ENCODE measurements around the gene MICAL2. TPM values are rescaled to one million over a fixed set of nuclear protein-coding genes. Genes with fewer than 3 reads are reported as not detected.

Gene MICAL2
- total RNA-seq, 2 donors from 2014 or later = 13.1 to 285 TPM

DNA sequence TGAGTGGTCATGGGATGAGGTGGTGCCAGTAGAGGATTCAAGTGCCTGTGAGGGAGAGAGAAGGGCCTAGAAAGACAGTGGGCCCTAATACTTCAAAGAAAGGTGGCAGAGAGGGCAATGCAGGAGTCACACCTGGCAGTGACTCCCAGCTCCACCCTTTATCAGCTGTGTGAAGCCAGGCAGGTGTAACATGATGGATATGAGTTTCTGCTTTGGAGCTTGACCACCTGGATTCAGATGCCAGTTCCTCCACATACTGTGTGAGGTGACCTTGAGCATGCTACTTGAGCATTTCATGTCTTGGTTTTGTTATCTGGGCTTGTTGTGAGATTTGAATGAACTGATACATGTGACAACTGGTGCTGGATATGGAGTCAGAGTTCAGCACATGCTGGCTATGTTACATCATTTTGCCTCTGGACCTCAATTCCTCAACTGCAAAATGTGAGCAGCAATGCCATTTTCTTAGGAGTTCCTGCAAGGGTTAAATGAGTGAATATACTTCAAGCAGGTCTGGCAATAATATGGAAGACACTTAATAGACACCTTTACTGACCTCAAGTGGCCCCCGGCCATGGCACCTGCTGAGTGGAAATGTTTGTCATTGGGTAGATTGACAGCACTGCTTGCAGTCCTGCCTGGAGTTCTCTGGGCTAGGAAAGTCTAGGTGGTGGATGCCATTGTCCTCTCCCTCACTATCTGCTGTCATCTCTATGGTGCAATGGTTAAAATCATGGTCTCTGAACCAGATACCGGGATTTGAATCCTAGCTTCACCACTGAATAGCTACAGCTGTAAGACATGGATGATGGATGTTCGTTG lies 83.3 kb downstream of the MICAL2 start:
- 95% methylated on average over 3 of the region's 3 CpGs for WGBS

DNA sequence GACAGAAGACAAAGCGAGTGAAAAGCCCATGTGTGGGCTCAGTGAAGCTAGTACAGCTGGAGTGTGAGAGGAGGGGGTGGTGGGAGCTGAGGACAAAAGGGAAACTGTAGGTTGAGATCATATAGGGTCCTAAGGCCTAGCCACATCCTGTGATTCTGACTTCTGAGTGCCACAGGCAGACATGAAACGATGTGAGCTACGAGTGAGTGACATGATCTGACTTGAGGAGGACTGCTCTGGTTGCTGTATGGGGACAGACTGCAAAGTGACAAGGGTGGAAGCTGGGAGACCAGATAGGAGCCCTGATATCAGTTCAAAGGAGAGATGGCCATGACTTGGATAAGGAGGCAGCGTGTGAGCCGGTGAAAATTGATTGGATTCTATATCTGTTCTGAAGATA lies 85.4 kb downstream of the MICAL2 start:
- H3K4me1 ChIP-seq (replicated peaks) = no peaks in the 10 kb centered on the region
- 89% methylated on average over 5 of the region's 5 CpGs for WGBS
- intact Hi-C loops (cut with DNase I) = no loop called here

More for the DNA sequence above, 83.3 kb downstream of the MICAL2 start:
- Histone ChIP-seq H3K27me3 (replicated peaks; ENCODE audit: insufficient read depth) (no peaks in the 10 kb centered on the region), H3K9me3 (no peaks in the 10 kb centered on the region), H3K4me1 (replicated peaks) (no peaks in the 10 kb centered on the region), H3K36me3 (no peaks in the 10 kb centered on the region), H3K27ac (no peak overlapping the region), H3K4me3 (no peak overlapping the region)
- intact Hi-C loops (cut with DNase I) = no loop called here
- DNase-seq (ENCODE audit: low spot score) = no peak
- TF ChIP-seq POLR2AphosphoS5 (IDR thresholded peaks at IDR 0.05) = no peak
- TF ChIP-seq, protein P1, sequence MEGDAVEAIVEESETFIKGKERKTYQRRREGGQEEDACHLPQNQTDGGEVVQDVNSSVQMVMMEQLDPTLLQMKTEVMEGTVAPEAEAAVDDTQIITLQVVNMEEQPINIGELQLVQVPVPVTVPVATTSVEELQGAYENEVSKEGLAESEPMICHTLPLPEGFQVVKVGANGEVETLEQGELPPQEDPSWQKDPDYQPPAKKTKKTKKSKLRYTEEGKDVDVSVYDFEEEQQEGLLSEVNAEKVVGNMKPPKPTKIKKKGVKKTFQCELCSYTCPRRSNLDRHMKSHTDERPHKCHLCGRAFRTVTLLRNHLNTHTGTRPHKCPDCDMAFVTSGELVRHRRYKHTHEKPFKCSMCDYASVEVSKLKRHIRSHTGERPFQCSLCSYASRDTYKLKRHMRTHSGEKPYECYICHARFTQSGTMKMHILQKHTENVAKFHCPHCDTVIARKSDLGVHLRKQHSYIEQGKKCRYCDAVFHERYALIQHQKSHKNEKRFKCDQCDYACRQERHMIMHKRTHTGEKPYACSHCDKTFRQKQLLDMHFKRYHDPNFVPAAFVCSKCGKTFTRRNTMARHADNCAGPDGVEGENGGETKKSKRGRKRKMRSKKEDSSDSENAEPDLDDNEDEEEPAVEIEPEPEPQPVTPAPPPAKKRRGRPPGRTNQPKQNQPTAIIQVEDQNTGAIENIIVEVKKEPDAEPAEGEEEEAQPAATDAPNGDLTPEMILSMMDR (IDR thresholded peaks at IDR 0.05) = no peak
- no peak for TF ChIP-seq POLR2A (IDR thresholded peaks at IDR 0.05)

DNA sequence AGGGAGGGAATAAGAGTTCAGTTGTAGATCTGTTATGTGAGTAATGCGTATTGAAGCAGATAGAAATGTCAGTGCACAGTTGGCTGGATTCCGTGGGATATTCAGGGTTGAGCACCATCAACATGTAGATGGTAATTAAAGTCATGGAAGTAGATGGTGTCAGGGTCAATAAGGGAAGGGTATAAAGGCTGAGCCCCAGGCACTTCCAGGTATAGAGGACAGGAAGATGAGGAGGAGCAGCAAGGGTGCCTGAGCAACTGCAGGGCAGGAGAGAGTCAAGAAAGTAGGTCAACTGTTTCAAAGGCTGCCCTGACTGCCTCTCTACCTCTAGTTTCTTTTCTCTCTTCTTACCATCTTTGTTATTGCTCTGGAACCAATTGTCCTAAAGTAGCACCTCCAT lies 85.9 kb downstream of the MICAL2 start:
- no peaks in the 10 kb centered on the region for H3K36me3 ChIP-seq
- no peaks in the 10 kb centered on the region for H3K27me3 ChIP-seq (replicated peaks; ENCODE audit: insufficient read depth)
- H3K9me3 ChIP-seq = no peaks in the 10 kb centered on the region
- DNase-seq (ENCODE audit: low spot score) = no peak
- intact Hi-C loops (cut with DNase I) = no loop called here
- TF ChIP-seq, protein P1 (IDR thresholded peaks at IDR 0.05) = no peak
- TF ChIP-seq POLR2AphosphoS5 (IDR thresholded peaks at IDR 0.05) (no peak), POLR2A (IDR thresholded peaks at IDR 0.05) (no peak)
- 89% methylated on average over 2 of the region's 2 CpGs for WGBS
- no peaks in the 10 kb centered on the region for H3K4me1 ChIP-seq (replicated peaks)
- no peak overlapping the region for H3K27ac ChIP-seq
- H3K4me3 ChIP-seq = no peak overlapping the region

More for the DNA sequence above, 85.4 kb downstream of the MICAL2 start:
- no peaks in the 10 kb centered on the region for H3K36me3 ChIP-seq
- no peak overlapping the region for H3K27ac ChIP-seq
- H3K4me3 ChIP-seq = no peak overlapping the region
- DNase-seq (ENCODE audit: low spot score) = no peak
- no peak for TF ChIP-seq POLR2A (IDR thresholded peaks at IDR 0.05)
- TF ChIP-seq, protein P1 (IDR thresholded peaks at IDR 0.05) = no peak
- no peak for TF ChIP-seq POLR2AphosphoS5 (IDR thresholded peaks at IDR 0.05)
- no peaks in the 10 kb centered on the region for H3K27me3 ChIP-seq (replicated peaks; ENCODE audit: insufficient read depth)
- H3K9me3 ChIP-seq = no peaks in the 10 kb centered on the region

DNA sequence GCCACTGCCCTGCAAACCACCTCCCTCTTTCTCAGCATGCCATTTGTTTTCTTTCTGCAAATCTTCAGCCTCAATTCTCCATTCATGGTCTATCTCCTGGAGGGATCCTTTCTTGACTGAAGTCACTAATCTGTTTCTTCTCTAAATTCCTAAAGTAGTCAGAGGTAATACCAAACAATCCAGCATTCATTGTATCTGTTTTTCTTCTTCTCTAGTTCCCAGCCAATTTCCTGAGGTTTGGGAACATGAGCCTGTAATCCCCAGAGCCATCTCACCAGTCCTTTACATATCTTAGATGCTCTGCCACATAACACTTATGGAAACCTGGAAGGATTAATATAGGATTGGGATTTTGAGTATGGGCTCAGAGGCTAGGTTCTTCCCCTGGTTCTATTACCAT lies 86.5 kb downstream of the MICAL2 start:
- Histone ChIP-seq H3K27ac (no peak overlapping the region), H3K4me3 (no peak overlapping the region), H3K4me1 (replicated peaks) (no peaks in the 10 kb centered on the region), H3K36me3 (no peaks in the 10 kb centered on the region), H3K9me3 (no peaks in the 10 kb centered on the region), H3K27me3 (replicated peaks; ENCODE audit: insufficient read depth) (no peaks in the 10 kb centered on the region)
- no peak for DNase-seq (ENCODE audit: low spot score)
- intact Hi-C loops (cut with DNase I) = no loop called here
- no peak for TF ChIP-seq POLR2AphosphoS5 (IDR thresholded peaks at IDR 0.05)
- TF ChIP-seq, protein P1 (IDR thresholded peaks at IDR 0.05) = no peak
- TF ChIP-seq POLR2A (IDR thresholded peaks at IDR 0.05) = no peak
